Activated T-cell treated with anti-CD3 and anti-CD28 coated beads, Interleukin-2, amount 50 U/mL, for 72 hours (primary cell): Measurements from ENCODE around the gene RRBP1. TPM values are rescaled to one million over a fixed set of nuclear protein-coding genes. Genes with fewer than 3 reads are reported as not detected.
A peak's percentile ranks its signal among the peaks of the same experiment; 100 is the strongest.

Source experiments
- ATAC-seq, 2 donors: fragments of 150-1000 bp; cut with Tn5 transposase; replicated peaks in 1 of 2; 2 replicates each; pipeline ENCODE4 v1.10.0; 2021; ENCODE audit warnings: moderate library complexity in 2 of 2, mild to moderate bottlenecking in 1 of 2
- DNase-seq, 2 donors: peaks; one replicate each; pipeline ENCODE4 v3.0.0; 2021 to 2022; ENCODE audit warnings: mixed read lengths in 1 of 2
- H3K27ac Mint-ChIP-seq: one replicate; pipeline ENCODE4 v1.8.0; 2022; ENCODE audit warnings: mild to moderate bottlenecking, moderate library complexity, mixed read lengths
- H3K27me3 Mint-ChIP-seq: one replicate; pipeline ENCODE4 v1.8.0; 2022; ENCODE audit warnings: low read depth, mixed read lengths
- H3K36me3 Mint-ChIP-seq, 2 donors: one replicate each; pipeline ENCODE4 v1.8.0; 2022; ENCODE audit warnings: mixed read lengths in 2 of 2, mild to moderate bottlenecking in 1 of 2; ENCODE audit not compliant: insufficient read depth in 2 of 2
- H3K4me1 Mint-ChIP-seq: one replicate; pipeline ENCODE4 v1.8.0; 2022; ENCODE audit warnings: low read depth, mixed read lengths
- H3K4me3 Mint-ChIP-seq, 2 donors: one replicate each; pipeline ENCODE4 v1.8.0; 2022; ENCODE audit warnings: mild to moderate bottlenecking in 2 of 2, mixed read lengths in 2 of 2, moderate library complexity in 2 of 2
- H3K9me3 Mint-ChIP-seq, 2 donors: one replicate each; pipeline ENCODE4 v1.8.0; 2022; ENCODE audit warnings: mixed read lengths in 2 of 2
- total RNA-seq, 2 donors: library from RNA; stranded (reverse); gene quantifications; one replicate each; pipeline ENCODE4 v1.2.3, GENCODE V29; 2022

RRBP1 gene
- total RNA-seq, 2 donors from 2014 or later, result 17.1 to 25.7 TPM

DNA sequence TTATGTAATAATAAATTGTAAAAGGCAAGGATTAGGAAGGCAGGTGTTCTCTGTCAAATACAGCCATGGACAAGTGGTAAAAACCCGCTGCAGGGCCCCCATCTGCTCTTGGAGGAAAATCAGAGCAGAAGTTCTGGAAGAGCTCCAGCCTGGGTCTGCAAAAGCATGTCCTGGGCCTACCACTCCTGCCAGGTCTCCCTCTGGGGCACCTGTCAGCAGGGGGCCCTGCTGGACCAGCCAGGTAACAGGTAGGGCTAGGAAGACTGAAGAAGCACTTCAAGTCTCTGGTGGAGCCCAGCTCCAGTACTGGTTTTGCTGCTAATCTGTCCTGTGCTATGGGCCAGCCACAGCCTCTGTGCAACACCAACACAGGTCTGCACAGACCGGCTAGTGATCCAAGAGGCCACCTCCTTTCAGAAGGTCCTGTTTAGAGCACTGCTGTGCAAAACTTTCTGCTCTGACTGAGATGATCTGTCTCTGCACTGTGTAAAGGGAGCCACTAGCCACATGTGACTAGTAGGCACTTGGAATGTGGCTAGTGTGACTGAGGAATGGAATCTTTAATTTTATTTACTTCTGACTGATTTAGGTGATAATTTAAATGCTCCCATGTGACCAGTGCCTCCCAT is 30.2 kb downstream of the RRBP1 start:
- DNase-seq, result no peak
- Mint-ChIP-seq H3K27ac (no peak overlapping the region), H3K36me3 (no peaks in the 10 kb centered on the region), H3K4me1 (peaks cover 8% of the 10 kb centered on the region), H3K27me3 (no peaks in the 10 kb centered on the region), H3K4me3 (no peak overlapping the region), H3K9me3 (no peaks in the 10 kb centered on the region)
- ATAC-seq, result no peak

DNA sequence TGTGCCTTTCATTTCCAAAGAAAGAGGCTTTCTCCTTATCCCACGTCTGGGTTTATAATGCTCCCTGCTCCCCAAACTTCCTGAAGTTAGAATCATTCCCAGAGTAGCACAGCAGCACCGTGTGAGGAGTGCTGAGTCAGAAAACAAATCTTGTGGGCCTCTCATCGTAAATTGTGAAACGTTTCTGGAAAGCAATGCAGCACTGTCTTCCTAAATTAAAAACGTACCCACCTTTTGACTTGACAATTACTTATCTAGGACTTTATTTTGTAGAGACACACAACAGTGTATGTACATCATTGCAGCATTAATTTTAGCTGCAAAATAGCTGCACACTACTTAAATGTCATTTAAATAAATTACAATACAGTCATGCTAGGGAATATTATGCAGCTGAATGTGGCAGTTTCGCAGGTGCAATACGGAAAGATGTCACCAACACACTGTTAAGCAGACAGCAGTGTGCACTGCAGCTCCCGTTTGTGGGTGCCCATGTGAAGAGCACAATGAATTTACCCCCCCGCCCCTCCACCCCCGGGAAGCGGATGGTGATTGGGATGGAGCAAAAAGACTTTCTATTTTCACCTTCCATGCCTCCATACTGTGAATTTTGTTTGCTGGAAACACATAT is 30.8 kb downstream of the RRBP1 start:
- Mint-ChIP-seq H3K4me3 (no peak overlapping the region), H3K36me3 (no peaks in the 10 kb centered on the region), H3K27ac (no peak overlapping the region), H3K9me3 (no peaks in the 10 kb centered on the region), H3K4me1 (peaks cover 8% of the 10 kb centered on the region), H3K27me3 (no peaks in the 10 kb centered on the region)
- DNase-seq, result no peak
- ATAC-seq, result no peak

DNA sequence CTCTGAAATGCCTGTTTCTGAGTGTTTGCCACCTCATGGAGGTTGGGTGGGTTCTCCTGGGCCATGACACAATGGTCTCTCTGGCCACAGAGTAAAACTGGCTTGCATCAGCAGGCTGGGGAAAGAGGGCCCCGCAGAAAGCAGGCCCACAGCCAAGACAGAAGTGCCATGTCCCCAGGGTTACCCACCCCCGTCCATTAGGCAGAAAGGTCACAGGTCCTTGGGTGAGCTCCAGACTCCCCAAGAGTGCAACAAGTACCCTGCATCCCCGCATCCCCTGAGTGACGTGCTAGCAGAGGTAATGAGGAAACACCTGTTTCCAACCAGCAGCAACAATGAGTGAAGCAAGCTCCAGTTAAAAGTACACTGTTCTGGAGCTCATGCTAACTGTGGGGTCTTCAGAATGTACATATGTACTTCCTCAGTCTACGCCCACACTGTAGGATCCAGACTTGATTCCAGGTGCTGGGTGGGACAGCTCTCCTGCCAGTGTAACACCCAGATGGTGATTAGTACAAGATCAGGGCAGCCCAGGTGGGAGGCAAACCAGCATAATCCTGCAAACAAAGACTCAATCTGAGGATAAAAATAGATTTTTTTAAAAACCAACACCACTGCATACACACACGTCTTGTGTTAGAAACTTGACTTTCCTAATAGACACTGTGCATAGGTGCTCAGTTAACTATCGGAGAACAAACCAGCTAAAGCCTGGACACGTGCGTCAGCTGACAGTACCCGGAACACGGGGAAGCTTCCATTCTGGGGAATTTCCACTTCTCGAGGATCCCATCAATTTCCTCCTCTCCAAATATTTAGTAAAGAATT is 31.5 kb downstream of the RRBP1 start:
- H3K4me3 Mint-ChIP-seq, result no peak overlapping the region
- H3K27me3 Mint-ChIP-seq, result no peaks in the 10 kb centered on the region
- DNase-seq (no peak), ATAC-seq (no peak)
- peaks cover 8% of the 10 kb centered on the region for H3K4me1 Mint-ChIP-seq
- H3K36me3 Mint-ChIP-seq, result no peaks in the 10 kb centered on the region
- H3K27ac Mint-ChIP-seq, result no peak overlapping the region
- H3K9me3 Mint-ChIP-seq, result no peaks in the 10 kb centered on the region

DNA sequence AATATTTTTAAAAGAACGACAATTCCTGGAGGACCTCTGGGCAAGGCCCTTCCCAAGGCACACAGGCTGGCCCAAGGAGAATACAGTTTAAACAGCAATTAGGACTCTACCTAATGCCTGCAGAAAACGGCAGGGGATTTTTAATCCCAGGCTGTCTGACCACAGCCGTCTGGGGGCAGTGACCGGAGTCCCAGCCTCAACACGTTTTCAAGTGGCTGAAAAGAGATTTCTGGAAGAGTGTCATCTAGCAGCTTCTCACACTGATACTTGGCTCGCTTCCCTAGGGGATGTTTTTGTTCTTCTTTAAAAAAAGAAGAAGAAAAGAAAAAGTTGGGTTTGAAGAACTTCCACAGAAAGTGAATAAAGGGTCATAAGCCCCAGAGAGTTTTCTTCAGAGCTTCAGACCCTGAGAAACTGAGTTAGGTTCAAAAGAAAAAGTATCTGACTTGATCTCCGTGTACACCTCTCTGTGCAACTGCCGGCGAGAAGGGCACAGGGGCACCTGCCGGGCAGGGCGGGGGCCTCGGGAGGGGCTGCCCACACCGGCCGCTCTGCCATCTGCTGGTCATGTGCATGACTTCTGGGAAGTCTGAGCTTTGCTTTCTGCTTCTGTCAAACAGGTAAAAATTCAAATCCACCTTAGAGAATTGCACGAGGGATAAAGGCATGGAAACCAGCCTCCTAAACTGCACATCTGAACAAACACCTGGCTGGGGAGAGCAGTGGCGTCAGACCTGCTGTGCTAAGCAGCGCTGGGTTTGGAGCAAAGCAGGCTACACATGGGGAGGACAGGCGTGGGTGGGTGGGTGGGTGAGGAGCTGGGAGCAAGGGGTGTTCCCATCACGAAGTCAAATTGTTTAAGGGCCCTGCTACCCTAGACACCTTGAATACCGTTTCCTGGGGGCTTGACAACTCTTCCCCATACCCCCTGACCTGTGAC is 33.0 kb downstream of the RRBP1 start:
- no peaks in the 10 kb centered on the region for H3K9me3 Mint-ChIP-seq
- peak; percentile 35 to 46 for DNase-seq
- H3K27ac Mint-ChIP-seq, result no peak overlapping the region
- no peaks in the 10 kb centered on the region for H3K27me3 Mint-ChIP-seq
- peaks cover 8% of the 10 kb centered on the region for H3K4me1 Mint-ChIP-seq
- ATAC-seq, result peak; percentile 58 to 69
- no peak overlapping the region for H3K4me3 Mint-ChIP-seq
- no peaks in the 10 kb centered on the region for H3K36me3 Mint-ChIP-seq

DNA sequence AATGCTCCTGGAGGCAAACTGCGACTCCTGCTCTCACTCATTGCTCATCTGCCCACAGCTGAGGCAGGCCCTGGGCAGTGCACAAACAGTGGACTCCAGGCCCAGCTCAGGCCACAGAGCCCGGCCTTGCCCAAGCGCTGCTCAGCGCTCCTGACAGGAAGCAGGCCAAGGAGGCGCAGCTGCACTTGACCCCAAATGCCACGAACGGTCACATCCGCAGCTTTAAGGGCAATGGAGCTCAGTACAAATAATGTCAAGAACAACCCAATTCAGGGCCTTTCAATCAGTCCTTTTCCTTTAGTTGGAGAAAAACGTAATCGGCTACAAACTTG is 33.8 kb downstream of the RRBP1 start:
- Mint-ChIP-seq H3K27me3 (no peaks in the 10 kb centered on the region), H3K4me3 (no peak overlapping the region), H3K4me1 (peaks cover 8% of the 10 kb centered on the region), H3K27ac (no peak overlapping the region), H3K36me3 (no peaks in the 10 kb centered on the region), H3K9me3 (no peaks in the 10 kb centered on the region)
- DNase-seq (no peak), ATAC-seq (no peak)

DNA sequence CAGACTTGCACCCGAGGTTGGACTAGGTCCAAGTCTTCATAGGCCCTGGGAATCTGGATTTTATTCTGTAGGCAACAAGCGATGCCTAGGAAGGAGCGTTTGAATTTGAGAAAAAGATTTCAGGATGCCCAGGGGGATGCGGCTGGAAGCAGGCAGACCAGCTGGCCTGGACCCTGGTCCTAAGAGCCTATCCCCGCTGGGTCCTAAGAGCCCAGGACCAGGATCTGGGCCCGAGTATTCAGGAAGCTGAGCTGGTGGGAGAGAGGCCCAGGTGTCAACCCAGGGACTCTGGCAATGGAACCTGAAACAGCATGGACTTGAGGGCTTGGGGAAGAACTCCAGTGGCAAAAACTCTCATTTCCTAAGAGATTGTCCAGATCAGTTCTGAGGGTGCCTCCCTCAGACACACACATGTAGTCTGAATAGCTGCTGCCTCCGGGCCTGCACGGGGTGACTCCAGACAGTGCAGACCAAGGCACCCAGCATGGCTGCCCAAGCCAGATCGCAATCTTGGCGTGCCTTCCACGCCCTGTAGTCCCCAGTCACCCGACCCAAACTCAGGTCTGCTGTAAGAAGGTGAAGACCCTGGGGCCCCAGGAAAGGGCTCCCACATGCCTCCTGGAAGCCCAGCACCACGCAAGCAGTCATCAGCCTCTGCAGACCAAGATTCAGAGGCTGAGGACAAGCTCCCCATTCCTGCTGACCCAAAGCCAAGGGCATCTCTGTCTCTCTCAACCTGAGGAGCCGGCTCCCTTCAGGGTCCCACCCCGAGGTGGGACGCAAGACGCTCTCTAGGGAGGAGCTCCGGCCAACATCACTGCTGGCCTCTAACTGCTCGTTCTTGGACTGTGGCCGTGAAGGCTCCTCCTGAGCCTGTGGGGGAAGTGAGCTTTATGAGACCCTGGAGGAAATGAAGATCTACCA is 34.4 kb downstream of the RRBP1 start:
- Mint-ChIP-seq H3K36me3 (no peaks in the 10 kb centered on the region), H3K4me1 (peaks cover 8% of the 10 kb centered on the region), H3K27ac (no peak overlapping the region), H3K27me3 (no peaks in the 10 kb centered on the region), H3K4me3 (no peak overlapping the region), H3K9me3 (no peaks in the 10 kb centered on the region)
- ATAC-seq (no peak), DNase-seq (no peak)

DNA sequence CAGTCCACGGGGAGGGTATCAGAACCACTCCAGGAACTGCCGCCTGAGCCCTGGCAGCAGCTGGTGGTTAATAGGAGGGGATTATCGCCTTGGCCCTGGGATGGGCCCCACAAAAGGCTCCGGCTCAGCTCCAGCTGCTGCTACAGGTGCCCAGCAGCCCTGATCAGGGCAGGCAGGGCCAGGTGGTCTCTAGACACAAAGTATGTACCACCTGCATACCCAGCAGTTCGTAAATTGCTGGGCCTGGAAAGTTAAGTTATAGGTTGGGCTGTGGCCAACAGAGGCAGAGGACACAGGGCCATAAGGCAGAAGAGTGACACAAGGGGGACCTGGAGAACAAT is 35.1 kb downstream of the RRBP1 start:
- DNase-seq, result no peak
- peaks cover 8% of the 10 kb centered on the region for H3K4me1 Mint-ChIP-seq
- ATAC-seq, result no peak

DNA sequence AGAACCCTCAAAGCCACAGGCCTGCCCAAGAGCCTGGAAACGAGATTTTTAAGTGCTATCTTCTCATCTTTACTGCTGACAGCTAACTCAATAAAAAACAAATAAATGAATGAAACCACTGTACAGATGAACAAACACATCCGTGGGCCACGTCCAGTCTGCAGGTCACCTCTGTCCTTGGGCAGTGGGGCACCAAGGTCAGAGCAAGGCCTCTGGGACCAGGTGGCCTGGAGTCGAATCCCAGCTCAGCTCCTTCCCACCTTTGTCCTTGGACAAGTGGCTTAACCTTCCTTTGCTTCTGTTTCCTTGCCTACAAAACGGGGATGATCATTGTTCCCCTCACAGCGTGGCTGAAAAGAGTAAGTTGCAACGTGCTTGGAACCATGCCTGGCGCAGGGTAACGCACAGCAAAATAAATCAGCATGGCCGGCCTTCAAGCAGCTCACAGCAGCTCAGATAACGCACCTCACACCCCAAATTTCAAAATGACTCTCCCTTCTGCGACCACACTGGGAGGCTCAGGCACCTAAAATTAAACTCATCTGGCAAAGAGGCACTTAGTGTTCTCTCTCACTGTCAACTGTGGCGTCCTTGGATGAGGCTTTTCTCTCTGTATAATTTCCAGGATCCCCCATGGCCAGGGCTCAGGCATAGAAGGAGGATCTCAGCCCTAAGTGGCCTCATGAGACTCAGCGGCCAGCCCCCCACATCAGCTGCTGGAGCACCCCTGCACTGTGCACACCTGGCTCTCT is 35.7 kb downstream of the RRBP1 start:
- ATAC-seq, result no peak
- H3K4me3 Mint-ChIP-seq, result no peak overlapping the region
- no peaks in the 10 kb centered on the region for H3K36me3 Mint-ChIP-seq
- no peaks in the 10 kb centered on the region for H3K27me3 Mint-ChIP-seq
- peaks cover 8% of the 10 kb centered on the region for H3K4me1 Mint-ChIP-seq
- H3K9me3 Mint-ChIP-seq, result no peaks in the 10 kb centered on the region
- H3K27ac Mint-ChIP-seq, result no peak overlapping the region
- DNase-seq, result no peak

More for the DNA sequence above, 35.1 kb downstream of the RRBP1 start:
- no peaks in the 10 kb centered on the region for H3K27me3 Mint-ChIP-seq
- no peaks in the 10 kb centered on the region for H3K9me3 Mint-ChIP-seq
- no peak overlapping the region for H3K27ac Mint-ChIP-seq
- no peaks in the 10 kb centered on the region for H3K36me3 Mint-ChIP-seq
- no peak overlapping the region for H3K4me3 Mint-ChIP-seq

DNA sequence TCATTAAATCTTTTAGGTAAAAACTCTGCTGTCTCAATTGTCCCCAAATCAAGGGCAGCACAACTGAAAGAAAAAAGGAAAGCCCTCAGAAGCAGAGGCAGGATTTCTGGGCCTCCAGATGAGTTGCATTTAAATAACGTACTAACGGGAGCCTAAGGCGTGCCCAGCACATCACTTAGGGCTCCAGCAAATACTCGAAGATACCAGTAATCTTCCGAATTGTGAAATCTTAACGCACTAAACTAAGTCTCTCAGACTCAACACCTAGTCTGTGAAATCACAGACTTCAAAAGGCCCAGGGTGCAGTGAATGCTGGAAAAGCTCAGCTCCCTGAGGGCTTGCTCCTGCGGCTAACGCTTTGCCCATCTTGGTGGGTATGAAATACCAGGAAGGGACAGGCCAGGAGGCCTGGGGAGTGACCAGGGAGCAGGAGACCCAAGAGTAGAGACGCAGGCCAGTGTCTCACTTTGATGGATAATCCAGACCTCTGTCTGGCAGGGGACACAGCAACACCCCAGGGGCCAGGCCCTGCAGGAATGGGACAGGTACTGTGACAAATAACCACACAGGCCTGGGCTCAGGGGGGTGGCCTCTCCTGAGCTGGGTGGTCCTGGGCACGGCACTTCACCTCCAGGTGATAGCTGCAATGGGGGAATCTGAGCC is 36.4 kb downstream of the RRBP1 start:
- DNase-seq (no peak), ATAC-seq (no peak)
- Mint-ChIP-seq H3K9me3 (no peaks in the 10 kb centered on the region), H3K4me1 (peaks cover 8% of the 10 kb centered on the region), H3K36me3 (no peaks in the 10 kb centered on the region), H3K4me3 (no peak overlapping the region), H3K27me3 (no peaks in the 10 kb centered on the region), H3K27ac (no peak overlapping the region)

DNA sequence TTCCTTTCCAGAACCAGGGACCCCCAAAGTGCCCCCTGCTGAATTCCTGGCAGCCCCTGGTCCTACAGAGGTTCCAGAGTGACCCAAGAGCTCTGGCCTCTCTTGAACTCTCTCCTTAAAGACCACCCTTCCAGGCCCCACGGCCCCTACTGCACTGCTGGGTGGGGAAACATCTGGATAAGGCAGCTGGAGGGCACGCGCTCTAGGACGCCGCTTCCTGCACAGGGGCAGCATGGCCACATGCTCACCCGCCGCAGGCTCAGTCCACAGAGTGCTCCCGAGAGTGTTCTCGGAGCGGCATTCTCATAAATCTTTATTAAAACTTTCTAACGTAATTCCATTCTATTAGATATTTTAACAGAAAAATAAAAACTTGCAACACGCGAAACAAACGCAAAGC is 37.0 kb downstream of the RRBP1 start:
- Mint-ChIP-seq H3K4me1 (peaks cover 8% of the 10 kb centered on the region), H3K27ac (no peak overlapping the region), H3K27me3 (no peaks in the 10 kb centered on the region), H3K36me3 (no peaks in the 10 kb centered on the region), H3K4me3 (no peak overlapping the region), H3K9me3 (no peaks in the 10 kb centered on the region)
- DNase-seq, result no peak
- ATAC-seq, result no peak

DNA sequence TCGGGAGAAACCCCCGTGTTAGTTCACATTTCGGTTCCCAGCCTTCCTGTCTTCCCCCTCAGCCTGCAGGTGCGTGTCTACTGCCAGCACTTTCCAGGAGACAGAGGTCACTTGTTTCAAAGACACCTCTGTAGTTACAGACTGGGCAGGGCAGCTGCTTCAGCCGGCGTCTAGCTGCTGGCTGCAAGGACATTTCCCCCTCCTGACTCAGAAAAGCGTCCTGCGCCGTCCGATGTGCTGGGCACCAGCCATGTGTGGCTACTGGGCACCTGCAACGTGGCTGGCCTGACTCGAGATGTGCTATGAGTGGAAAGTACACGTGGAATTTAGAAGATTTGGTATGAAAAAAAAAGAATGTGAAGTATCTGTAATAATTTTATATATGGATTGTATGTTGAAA is 37.6 kb downstream of the RRBP1 start:
- DNase-seq (no peak), ATAC-seq (no peak)
- no peaks in the 10 kb centered on the region for H3K36me3 Mint-ChIP-seq
- H3K9me3 Mint-ChIP-seq, result no peaks in the 10 kb centered on the region
- H3K27me3 Mint-ChIP-seq, result no peaks in the 10 kb centered on the region
- H3K4me3 Mint-ChIP-seq, result no peak overlapping the region
- H3K4me1 Mint-ChIP-seq, result peaks cover 8% of the 10 kb centered on the region
- no peak overlapping the region for H3K27ac Mint-ChIP-seq
